Body of pancreas (tissue), 4 donors: ENCODE results near the gene IL22RA2. TPM values are rescaled to one million over a fixed set of nuclear protein-coding genes. Genes with fewer than 3 reads are reported as not detected.
"Not testable (repeated sequence)": the region's sequence is repeated elsewhere in the genome, so short reads cannot be mapped to it uniquely, and the experiment has no call there.

Experiments used
- ATAC-seq: fragments of 150-250 bp; one replicate; pipeline ENCODE4 v1.9.1; 2016
- DNase-seq, 4 donors: peaks; one replicate each; pipeline ENCODE4 v3.0.0-alpha.2; 2019
- H3K27ac ChIP-seq, 4 donors: fragments of 200-600 bp; sonication (generic); 1 replicate in 3 of 4; 2 replicates in 1 of 4; pipeline versions ENCODE4 v1.5.1 to v1.6.1; 2016 to 2019; ENCODE audit warnings: mild to moderate bottlenecking in 1 of 4, mixed read lengths in 1 of 4, moderate library complexity in 1 of 4
- H3K27me3 ChIP-seq, 2 donors: fragments of 200-600 bp; sonication (generic); one replicate each; pipeline ENCODE4 v1.6.0; 2016; ENCODE audit warnings: mild to moderate bottlenecking in 1 of 2
- H3K36me3 ChIP-seq, 2 donors: fragments of 200-600 bp; sonication (generic); replicated peaks in 1 of 2; 2 replicates each; pipeline ENCODE4 v1.5.1; 2016; ENCODE audit warnings: low read depth in 2 of 2; ENCODE audit not compliant: insufficient read depth in 1 of 2
- H3K4me1 ChIP-seq: fragments of 200-600 bp; sonication (generic); one replicate; pipeline ENCODE4 v1.6.0; 2016
- H3K4me3 ChIP-seq, 2 donors: fragments of 200-600 bp; sonication (generic); 1 replicate in 1 of 2; 2 replicates in 1 of 2; pipeline ENCODE4 v1.5.1; 2016 to 2019
- H3K9me3 ChIP-seq, 3 donors: fragments of 200-600 bp; sonication (generic); 1 replicate in 2 of 3; 2 replicates in 1 of 3; pipeline ENCODE4 v1.5.1; 2016
- CTCF ChIP-seq, 7 experiments: fragments of 450-650 bp in 4 of 7; fragments of 200-600 bp in 3 of 7; sonication (generic) in 3 of 7; IDR thresholded peaks; one replicate each; pipeline ENCODE4 v1.5.1; 2016 to 2019; ENCODE audit warnings: antibody characterized with exemption in 7 of 7
- POLR2A ChIP-seq, 3 donors: fragments of 450-650 bp; IDR thresholded peaks; one replicate each; pipeline ENCODE4 v1.6.1; 2016; ENCODE audit warnings: antibody characterized with exemption in 3 of 3, mild to moderate bottlenecking in 2 of 3
- WGBS, 2 donors: methylation state at CpG; one replicate each; pipeline ENCODE4 v1.1.5; 2017; 5-methylcytosine and 5-hydroxymethylcytosine counted together
- intact Hi-C: fragments of 100-400 bp; cut with DNase I; formaldehyde crosslinking; loops from one replicate; pipeline ENCODE4 v1.15.1; 2023
- total RNA-seq, 2 donors: library from RNA; depleted of rRNA; stranded (reverse); fragments of >200 nt; gene quantifications; one replicate each; pipeline ENCODE4 v1.1.0, GENCODE V29; 2016

Gene IL22RA2
- total RNA-seq, 2 donors from 2014 or later = not detected

DNA sequence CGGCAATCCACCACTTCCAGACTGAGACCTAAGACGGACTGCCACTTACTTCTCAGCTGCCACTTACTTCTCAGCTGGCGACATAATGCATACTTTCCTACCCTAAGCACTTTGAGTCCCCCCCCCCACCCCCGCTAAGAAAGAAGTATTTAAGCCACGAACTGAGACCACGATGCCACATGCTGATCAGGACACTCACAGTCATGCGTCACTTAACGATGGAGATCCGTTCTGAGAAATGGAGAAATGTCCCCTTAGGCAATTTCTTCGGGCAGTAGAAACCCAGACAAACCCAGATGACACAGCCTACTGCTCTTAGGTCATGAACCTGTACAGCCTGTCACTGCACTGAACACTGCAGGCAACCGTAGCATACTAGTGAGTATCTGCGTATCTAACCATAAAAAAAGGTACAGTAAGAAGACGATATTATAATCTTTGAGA lies 45.1 kb upstream of the IL22RA2 start:
- no peaks in the 10 kb centered on the region for H3K27me3 ChIP-seq
- TF ChIP-seq POLR2A (IDR thresholded peaks at IDR 0.05) = no peak
- 0% methylated on average over 8 to 13 of the region's 13 CpGs for WGBS, 2 donors
- H3K9me3 ChIP-seq = no peaks in the 10 kb centered on the region
- intact Hi-C loops = no loop called here
- H3K36me3 ChIP-seq = no peaks in the 10 kb centered on the region
- peak; percentile 72 for ATAC-seq
- peak; percentile 52 to 78 (median 65) for DNase-seq
- H3K27ac ChIP-seq = peak overlapping the region; percentile 93 to 99 (median 97)
- peaks cover 52% of the 10 kb centered on the region for H3K4me1 ChIP-seq
- peak overlapping the region; percentile 57 to 64 for H3K4me3 ChIP-seq

GRCh38 chr6:137217801-137218472 lies 44.5 kb upstream of the IL22RA2 start:
- intact Hi-C loops = no loop called here
- ATAC-seq (no peak), DNase-seq (peak in 2 of 4 donors; percentile 29 to 61)
- H3K4me1 ChIP-seq = peaks cover 56% of the 10 kb centered on the region
- no peaks in the 10 kb centered on the region for H3K27me3 ChIP-seq
- 11 to 18% methylated on average over 12 of the region's 12 CpGs for WGBS, 2 donors
- no peaks in the 10 kb centered on the region for H3K36me3 ChIP-seq
- H3K9me3 ChIP-seq = no peaks in the 10 kb centered on the region
- peak overlapping the region; percentile 93 to 99 (median 97) for H3K27ac ChIP-seq
- TF ChIP-seq CTCF (IDR thresholded peaks at IDR 0.05) (no peak), POLR2A (IDR thresholded peaks at IDR 0.05) (no peak)
- peak overlapping the region; percentile 57 to 64 for H3K4me3 ChIP-seq

- 42 to 56% methylated on average over 12 of the region's 12 CpGs for WGBS, 2 donors
- H3K27ac ChIP-seq = peak overlapping the region in 3 of 4 donors; percentile 93 to 99 (median 99)
- intact Hi-C loops = no loop called here
- H3K27me3 ChIP-seq = no peaks in the 10 kb centered on the region
- TF ChIP-seq CTCF (IDR thresholded peaks at IDR 0.05) (no peak), POLR2A (IDR thresholded peaks at IDR 0.05) (peak in 2 of 3 donors; percentile 14 to 17)
- H3K36me3 ChIP-seq = no peaks in the 10 kb centered on the region
- H3K4me3 ChIP-seq = no peak overlapping the region
- H3K9me3 ChIP-seq = no peaks in the 10 kb centered on the region
- ATAC-seq (no peak), DNase-seq (peak in 1 of 4 donors; percentile 13)
- H3K4me1 ChIP-seq = peaks cover 63% of the 10 kb centered on the region
Observed at GRCh38 chr6:137216875-137217553, 43.6 kb upstream of the IL22RA2 start.

GRCh38 chr6:137216106-137216505 lies 42.7 kb upstream of the IL22RA2 start:
- Histone ChIP-seq H3K4me1 (peaks cover 70% of the 10 kb centered on the region), H3K27me3 (no peaks in the 10 kb centered on the region), H3K9me3 (no peaks in the 10 kb centered on the region), H3K27ac (peak overlapping the region in 1 of 4 donors; percentile 99), H3K36me3 (no peaks in the 10 kb centered on the region), H3K4me3 (no peak overlapping the region)
- intact Hi-C loops = no loop called here
- DNase-seq = no peak
- ATAC-seq = no peak
- TF ChIP-seq CTCF (IDR thresholded peaks at IDR 0.05) (no peak), POLR2A (IDR thresholded peaks at IDR 0.05) (no peak)

DNA sequence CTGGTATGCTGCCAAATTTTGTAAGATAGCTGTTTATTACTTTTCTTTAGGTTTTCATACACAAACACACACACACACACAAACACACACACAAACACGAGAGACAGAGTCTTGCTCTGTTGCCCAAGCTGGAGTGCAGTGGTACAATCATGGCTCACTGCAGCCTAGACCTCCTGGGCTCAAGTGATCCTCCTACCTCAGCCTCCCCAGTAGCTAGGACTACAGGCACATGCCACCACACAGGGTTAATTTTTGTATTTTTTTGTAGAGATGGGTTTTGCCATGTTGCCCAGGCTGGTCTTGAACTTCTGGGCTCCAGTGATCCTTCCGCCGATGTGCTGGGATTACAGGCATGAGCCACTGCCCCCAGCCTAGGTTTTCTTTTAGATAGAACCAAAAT lies 42.2 kb upstream of the IL22RA2 start:
- not testable (repeated sequence) for H3K4me3 ChIP-seq

More for the DNA sequence above, 42.2 kb upstream of the IL22RA2 start:
- 93 to 94% methylated on average over 3 of the region's 3 CpGs for WGBS, 2 donors
- intact Hi-C loops, DNase-seq, H3K9me3 ChIP-seq, ATAC-seq, H3K36me3 ChIP-seq, H3K27me3 ChIP-seq: not testable (repeated sequence)
- Histone ChIP-seq H3K4me1 (peaks cover 75% of the 10 kb centered on the region), H3K27ac (peak overlapping the region in 1 of 4 donors; percentile 99)
